ENCODE data around the gene STAC2. TPM values are rescaled to one million over a fixed set of nuclear protein-coding genes. Genes with fewer than 3 reads are reported as not detected.

The STAC2 gene
- total RNA-seq, 6 donors from 2014 or later = 0.24 to 1.1 (median 0.48) TPM; not detected in 2

- Histone ChIP-seq H3K36me3 (peaks cover 33 to 36% (median 35%) of the 10 kb centered on the region in 4 donors), H3K4me3 (peak overlapping the region in 3 of 4 donors; percentile 78 to 97 (median 95)), H3K4me1 (peaks cover 39 to 64% (median 51%) of the 10 kb centered on the region in 4 donors), H3K27ac (peak overlapping the region; percentile 95 to 99 (median 98)), H3K27me3 (no peaks in the 10 kb centered on the region), H3K9me3 (no peaks in the 10 kb centered on the region)
- peak; percentile 84 to 89 for ATAC-seq (ENCODE audit: low FRiP score in 2 of 2)
- 1% methylated on average over 10 of the region's 10 CpGs for WGBS, 2 donors
- TF ChIP-seq EP300 (IDR thresholded peaks at IDR 0.05) = no peak
- peak; percentile 74 to 78 for TF ChIP-seq POLR2AphosphoS5 (IDR thresholded peaks at IDR 0.05)
- peak in 1 of 2 donors; percentile 90 for DNase-seq
Measured at GRCh38 chr17:39199820-39200069, 26.0 kb downstream of the STAC2 start.

DNA sequence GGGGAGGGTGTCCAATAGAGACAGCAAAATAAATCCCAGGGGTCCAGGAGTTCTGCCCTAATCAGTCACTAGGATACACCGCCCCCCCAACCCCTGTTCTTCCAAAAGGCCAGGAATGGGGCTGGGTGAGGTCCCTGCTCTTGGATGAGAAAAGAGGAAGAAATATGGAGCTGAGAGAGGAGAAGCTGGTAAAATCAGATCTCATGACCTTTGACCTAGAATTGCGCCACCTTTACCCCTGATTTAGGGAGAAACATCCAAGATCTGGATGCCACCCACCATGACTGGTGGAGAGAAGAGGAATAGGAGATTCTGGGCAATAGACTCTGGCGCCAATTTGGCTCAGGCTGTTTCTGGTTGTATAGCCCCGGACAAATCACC, 27.6 kb downstream of the STAC2 start:
- H3K9me3 ChIP-seq = no peaks in the 10 kb centered on the region
- peak overlapping the region in 3 of 4 donors; percentile 58 to 98 (median 88) for H3K4me3 ChIP-seq
- TF ChIP-seq POLR2AphosphoS5 (IDR thresholded peaks at IDR 0.05) (no peak), EP300 (IDR thresholded peaks at IDR 0.05) (no peak), POLR2A (IDR thresholded peaks at IDR 0.05) (no peak)
- TF ChIP-seq, protein P1, sequence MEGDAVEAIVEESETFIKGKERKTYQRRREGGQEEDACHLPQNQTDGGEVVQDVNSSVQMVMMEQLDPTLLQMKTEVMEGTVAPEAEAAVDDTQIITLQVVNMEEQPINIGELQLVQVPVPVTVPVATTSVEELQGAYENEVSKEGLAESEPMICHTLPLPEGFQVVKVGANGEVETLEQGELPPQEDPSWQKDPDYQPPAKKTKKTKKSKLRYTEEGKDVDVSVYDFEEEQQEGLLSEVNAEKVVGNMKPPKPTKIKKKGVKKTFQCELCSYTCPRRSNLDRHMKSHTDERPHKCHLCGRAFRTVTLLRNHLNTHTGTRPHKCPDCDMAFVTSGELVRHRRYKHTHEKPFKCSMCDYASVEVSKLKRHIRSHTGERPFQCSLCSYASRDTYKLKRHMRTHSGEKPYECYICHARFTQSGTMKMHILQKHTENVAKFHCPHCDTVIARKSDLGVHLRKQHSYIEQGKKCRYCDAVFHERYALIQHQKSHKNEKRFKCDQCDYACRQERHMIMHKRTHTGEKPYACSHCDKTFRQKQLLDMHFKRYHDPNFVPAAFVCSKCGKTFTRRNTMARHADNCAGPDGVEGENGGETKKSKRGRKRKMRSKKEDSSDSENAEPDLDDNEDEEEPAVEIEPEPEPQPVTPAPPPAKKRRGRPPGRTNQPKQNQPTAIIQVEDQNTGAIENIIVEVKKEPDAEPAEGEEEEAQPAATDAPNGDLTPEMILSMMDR (IDR thresholded peaks at IDR 0.05) = no peak
- no peaks in the 10 kb centered on the region for H3K27me3 ChIP-seq
- no peak for DNase-seq
- H3K36me3 ChIP-seq = peaks cover 18 to 34% (median 22%) of the 10 kb centered on the region in 4 donors
- H3K27ac ChIP-seq = peak overlapping the region; percentile 70 to 98 (median 85)
- 71 to 81% methylated on average over 4 of the region's 4 CpGs for WGBS, 2 donors
- peaks cover 45 to 74% (median 56%) of the 10 kb centered on the region in 4 donors for H3K4me1 ChIP-seq
- ATAC-seq (ENCODE audit: low FRiP score in 2 of 2) = no peak

DNA sequence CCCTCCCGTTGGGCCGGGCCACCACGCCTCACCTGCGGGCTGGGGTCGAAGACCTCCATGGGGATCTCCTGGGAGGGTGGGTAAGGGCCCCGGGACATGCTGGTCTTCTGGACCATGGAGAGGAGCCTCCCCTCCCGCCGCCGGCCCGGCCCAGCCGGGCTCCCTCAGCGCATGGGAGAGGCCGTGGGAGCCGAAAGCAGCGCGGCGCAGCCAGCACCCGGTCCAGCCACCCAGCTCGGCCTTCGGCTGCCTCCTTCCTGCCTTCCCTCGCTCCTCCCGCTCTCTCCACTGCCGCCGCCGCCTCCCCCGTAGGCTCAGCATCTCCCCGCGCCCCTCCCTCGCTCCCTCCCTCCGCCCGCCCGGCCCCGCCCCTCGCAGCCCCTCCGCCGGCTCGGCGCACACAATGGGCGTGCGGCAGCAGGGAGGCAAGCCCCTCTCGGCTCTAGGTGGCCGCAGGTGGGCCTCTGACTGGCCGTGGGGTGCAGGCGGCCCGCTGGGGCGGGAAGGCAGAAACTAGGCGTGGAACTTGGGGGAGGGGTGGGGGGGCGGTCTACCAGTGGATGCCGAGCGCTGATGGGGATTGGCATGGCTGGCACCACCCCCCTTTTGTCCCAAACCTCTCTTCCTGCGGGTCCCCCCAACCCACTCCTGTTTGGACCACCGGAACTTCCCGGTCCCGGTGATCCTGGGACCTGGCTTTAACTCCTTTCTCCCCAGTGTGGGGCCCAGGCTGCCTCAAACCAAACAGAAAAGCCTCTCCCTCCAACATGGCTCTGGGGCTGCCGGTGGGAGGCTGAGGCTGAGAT, 28.2 kb downstream of the STAC2 start, which contains the start of gene CACNB1:
Gene CACNB1, minus strand, starts transcription at position 290 of the 806 bp plus-strand sequence. Its CDS starts 174 bp downstream, at position 116.
- TF ChIP-seq EP300 (IDR thresholded peaks at IDR 0.05) (no peak), POLR2A (IDR thresholded peaks at IDR 0.05) (peak in 2 of 4 donors; percentile 43 to 81), POLR2AphosphoS5 (IDR thresholded peaks at IDR 0.05) (peak; percentile 15 to 82)
- TF ChIP-seq, protein P1 (IDR thresholded peaks at IDR 0.05) = no peak
- Histone ChIP-seq H3K4me3 (peak within 1 kb of the TSS; percentile 58 to 98 (median 79)), H3K9me3 (no peaks in the 10 kb centered on the region), H3K4me1 (peaks cover 45 to 74% (median 56%) of the 10 kb centered on the region in 4 donors), H3K27ac (peak within 1 kb of the TSS; percentile 70 to 98 (median 85)), H3K36me3 (peaks cover 13 to 34% (median 17%) of the 10 kb centered on the region in 4 donors), H3K27me3 (no peaks in the 10 kb centered on the region)
- WGBS, 2 donors = 2 to 3% methylated on average over 11 to 25 of the region's 55 CpGs
- ATAC-seq (ENCODE audit: low FRiP score in 2 of 2) (peak; percentile 53 to 84), DNase-seq (peak; percentile 86 to 92)

- peak overlapping the region; percentile 70 to 98 (median 85) for H3K27ac ChIP-seq
- H3K4me1 ChIP-seq = peaks cover 38 to 68% (median 52%) of the 10 kb centered on the region in 4 donors
- no peaks in the 10 kb centered on the region for H3K27me3 ChIP-seq
- peak in 1 of 2 donors; percentile 58 for ATAC-seq (ENCODE audit: low FRiP score in 2 of 2)
- peak overlapping the region; percentile 58 to 98 (median 79) for H3K4me3 ChIP-seq
- DNase-seq = peak; percentile 85 to 89
- WGBS, 2 donors = 0% methylated on average over 25 of the region's 30 CpGs; no CpG with 5 or more reads in 1 of the 2 donors
- no peaks in the 10 kb centered on the region for H3K9me3 ChIP-seq
- H3K36me3 ChIP-seq = peaks cover 6 to 34% (median 14%) of the 10 kb centered on the region in 4 donors
- no peak for TF ChIP-seq EP300 (IDR thresholded peaks at IDR 0.05)
- TF ChIP-seq POLR2AphosphoS5 (IDR thresholded peaks at IDR 0.05) = no peak
- no peak for TF ChIP-seq POLR2A (IDR thresholded peaks at IDR 0.05)
- TF ChIP-seq, protein P1 (IDR thresholded peaks at IDR 0.05) = no peak
Measured at GRCh38 chr17:39196808-39197291, 28.9 kb downstream of the STAC2 start.

GRCh38 chr17:39196241-39196807, 29.4 kb downstream of the STAC2 start:
- Histone ChIP-seq H3K36me3 (peaks cover under 1 to 34% (median 14%) of the 10 kb centered on the region in 4 donors), H3K4me1 (peaks cover 33 to 63% (median 47%) of the 10 kb centered on the region in 4 donors), H3K27me3 (no peaks in the 10 kb centered on the region), H3K9me3 (no peaks in the 10 kb centered on the region), H3K4me3 (peak overlapping the region in 3 of 4 donors; percentile 58 to 98 (median 88)), H3K27ac (peak overlapping the region; percentile 45 to 98 (median 80))
- ATAC-seq (ENCODE audit: low FRiP score in 2 of 2) (no peak), DNase-seq (no peak)
- 33 to 75% methylated on average over 1 to 8 of the region's 8 CpGs for WGBS, 2 donors
- TF ChIP-seq EP300 (IDR thresholded peaks at IDR 0.05) (no peak), POLR2A (IDR thresholded peaks at IDR 0.05) (no peak), POLR2AphosphoS5 (IDR thresholded peaks at IDR 0.05) (no peak)
- TF ChIP-seq, protein P1 (IDR thresholded peaks at IDR 0.05) = no peak

Data from upper lobe of left lung (tissue), 6 donors.